B cell (primary cell): Measurements from ENCODE around the gene RAD51B. TPM values are rescaled to one million over a fixed set of nuclear protein-coding genes. Genes with fewer than 3 reads are reported as not detected.

Source experiments
- ATAC-seq: fragments of 200-7000 bp; cut with Tn5 transposase; one replicate; pipeline ENCODE4 v1.10.0; 2021; ENCODE audit warnings: low read depth, mild to moderate bottlenecking, moderate number of reproducible peaks, moderate library complexity
- CTCF ChIA-PET: fragments of 350-600 bp; sonication (Branson Sonifier 250); formaldehyde crosslinking; loops from one replicate; lab custom pipeline; 2021; ENCODE audit warnings: antibody characterized with exemption, inconsistent platforms; lab: Charles Lee
- POLR2A ChIA-PET: fragments of 350-600 bp; sonication (Branson Sonifier 250); formaldehyde crosslinking; loops from one replicate; lab custom pipeline; 2021; ENCODE audit warnings: antibody characterized with exemption; lab: Charles Lee
- DNase-seq: peaks from one replicate; pipeline ENCODE4 v3.0.0; 2013
- H2AFZ ChIP-seq: 2 replicates; pipeline ENCODE4 v1.6.1; 2012; ENCODE audit warnings: mild to moderate bottlenecking, low read depth, low read length; ENCODE audit not compliant: insufficient read depth, poor library complexity, severe bottlenecking
- H3K27ac ChIP-seq, 2 donors: 1 replicate in 1 of 2; 2 replicates in 1 of 2; pipeline ENCODE4 v1.5.1; 2012 to 2013; ENCODE audit warnings: low read length in 2 of 2, mild to moderate bottlenecking in 2 of 2, moderate library complexity in 1 of 2
- H3K27me3 ChIP-seq, 4 experiments: fragments of 200-600 bp in 1 of 4; sonication (generic) in 1 of 4; replicated peaks in 1 of 4; 1 replicate in 2 of 4; 2 replicates in 2 of 4; pipeline versions ENCODE4 v1.6.1 to v1.7.0; 2013 to 2016; ENCODE audit warnings: low read length in 3 of 4, mild to moderate bottlenecking in 2 of 4, mixed read lengths in 1 of 4, moderate library complexity in 1 of 4; ENCODE audit not compliant: insufficient read depth in 4 of 4, control insufficient read depth in 3 of 4; ENCODE audit errors: control extremely low read depth in 1 of 4
- H3K36me3 ChIP-seq, 2 experiments: replicated peaks in 1 of 2; 1 replicate in 1 of 2; 2 replicates in 1 of 2; pipeline versions ENCODE4 v1.6.1 to v1.7.1; 2013; ENCODE audit warnings: low read length in 1 of 2; ENCODE audit not compliant: insufficient read depth in 2 of 2, control insufficient read depth in 1 of 2; ENCODE audit errors: control extremely low read depth in 1 of 2, extremely low read depth in 1 of 2
- H3K4me1 ChIP-seq, 2 donors: fragments of 200-600 bp in 1 of 2; sonication (generic) in 1 of 2; 1 replicate in 1 of 2; 2 replicates in 1 of 2; pipeline versions ENCODE4 v1.5.1 to v1.6.1; 2013 to 2017; ENCODE audit warnings: low read length in 2 of 2; ENCODE audit not compliant: control insufficient read depth in 2 of 2, insufficient read depth in 2 of 2
- H3K4me2 ChIP-seq: replicated peaks from 2 replicates; pipeline ENCODE3; 2012; ENCODE audit warnings: mild to moderate bottlenecking, low read depth, low read length; ENCODE audit not compliant: poor library complexity, severe bottlenecking
- H3K4me3 ChIP-seq, 5 experiments: fragments of 200-600 bp in 1 of 5; sonication (generic) in 1 of 5; 1 replicate in 3 of 5; 2 replicates in 2 of 5; pipeline versions ENCODE4 v1.5.1 to v1.7.0; 2011 to 2016; ENCODE audit warnings: low read length in 4 of 5, mild to moderate bottlenecking in 4 of 5, low read depth in 2 of 5, control low read depth in 1 of 5, moderate library complexity in 1 of 5; ENCODE audit not compliant: insufficient read depth in 1 of 5; ENCODE audit errors: control extremely low read depth in 1 of 5, extremely low read depth in 1 of 5
- H3K79me2 ChIP-seq: fragments of 200-600 bp; sonication (generic); one replicate; pipeline ENCODE4 v1.6.0; 2016; ENCODE audit warnings: low read length; ENCODE audit not compliant: control insufficient read depth, insufficient read depth
- H3K9ac ChIP-seq: fragments of 200-600 bp; sonication (generic); 2 replicates; pipeline ENCODE4 v1.6.1; 2017; ENCODE audit warnings: mild to moderate bottlenecking, low read length, moderate library complexity
- H3K9me3 ChIP-seq, 3 donors: one replicate each; pipeline versions ENCODE4 v1.6.1 to v1.7.1; 2013; ENCODE audit warnings: low read length in 2 of 3; ENCODE audit not compliant: control insufficient read depth in 2 of 3, insufficient read depth in 1 of 3; ENCODE audit errors: control extremely low read depth in 1 of 3
- H4K20me1 ChIP-seq: 2 replicates; pipeline ENCODE4 v1.6.0; 2012; ENCODE audit warnings: mild to moderate bottlenecking, low read length; ENCODE audit not compliant: insufficient read depth, control insufficient read depth, poor library complexity, severe bottlenecking
- H3K27ac Mint-ChIP-seq: one replicate; pipeline ENCODE4 v1.8.0; 2021; ENCODE audit warnings: mixed read lengths
- H3K27me3 Mint-ChIP-seq: one replicate; pipeline ENCODE4 v1.8.0; 2021; ENCODE audit warnings: mixed read lengths
- H3K4me1 Mint-ChIP-seq: one replicate; pipeline ENCODE4 v1.8.0; 2021; ENCODE audit warnings: mixed read lengths
- H3K4me3 Mint-ChIP-seq: one replicate; pipeline ENCODE4 v1.8.0; 2021; ENCODE audit warnings: mixed read lengths
- H3K9me3 Mint-ChIP-seq: one replicate; pipeline ENCODE4 v1.8.0; 2022; ENCODE audit warnings: mixed read lengths; ENCODE audit not compliant: insufficient read depth
- CTCF ChIP-seq: fragments of 200-600 bp; IDR thresholded peaks from one replicate; pipeline ENCODE4 v1.8.0; 2022; ENCODE audit warnings: antibody characterized with exemption, mild to moderate bottlenecking
- EZH2 ChIP-seq: IDR thresholded peaks from 2 replicates; pipeline ENCODE4 v1.6.1; 2012; ENCODE audit warnings: borderline replicate concordance, low read depth, mild to moderate bottlenecking, moderate library complexity, low read length; ENCODE audit not compliant: insufficient read depth, poor library complexity, severe bottlenecking
- WGBS: methylation state at CpG from one replicate; pipeline ENCODE4 v1.1.5; 2013; ENCODE audit warnings: missing lambda C conversion rate; ENCODE audit not compliant: insufficient coverage; 5-methylcytosine and 5-hydroxymethylcytosine counted together
- intact Hi-C: fragments of 100-400 bp; cut with micrococcal nuclease; formaldehyde crosslinking; loops from one replicate; pipeline ENCODE4 v1.10.0; 2022
- polyA plus RNA-seq: library from polyadenylated mRNA; depleted of rRNA; stranded (reverse); fragments of >200 nt; gene quantifications from 2 replicates; pipeline ENCODE4 v1.2.3, GENCODE V29; 2012
- total RNA-seq, 2 donors: library from RNA; stranded (reverse); fragments of 120-200 nt in 1 of 2; gene quantifications; 1 replicate in 1 of 2; 2 replicates in 1 of 2; pipeline versions ENCODE4 v1.2.3 to v1.2.4, GENCODE V29; 2013 to 2022

Gene RAD51B
- total and polyA plus RNA-seq, 2 donors (not counting 1 experiment from before 2014, with no cell fraction given) = 6.5 to 60.6 TPM

GRCh38 chr14:67857778-67858350 lies 38.3 kb downstream of the RAD51B start:
- H3K27me3 Mint-ChIP-seq = no peaks in the 10 kb centered on the region
- TF ChIP-seq CTCF (no peak), EZH2 (no peak)
- no peaks in the 10 kb centered on the region for H3K27me3 ChIP-seq
- 97% methylated on average over 20 of the region's 20 CpGs for WGBS
- H3K79me2 ChIP-seq = no peaks in the 10 kb centered on the region
- H3K4me1 Mint-ChIP-seq = peaks cover 11% of the 10 kb centered on the region
- no peak overlapping the region for H2AFZ ChIP-seq
- no peak overlapping the region for H3K4me3 ChIP-seq
- no peaks in the 10 kb centered on the region for H3K9me3 Mint-ChIP-seq
- CTCF ChIA-PET = interaction anchor here (0.9 kb wide), 1 partner anchor 9 kb away, joined by 3 read pairs; no protein-coding TSS in a partner anchor
- no peak for DNase-seq
- no peak overlapping the region for H3K27ac ChIP-seq
- intact Hi-C loops = no loop called here
- H3K4me2 ChIP-seq = no peak overlapping the region
- H4K20me1 ChIP-seq = no peaks in the 10 kb centered on the region
- H3K27ac Mint-ChIP-seq = no peak overlapping the region
- ATAC-seq = no peak
- H3K4me3 Mint-ChIP-seq = no peak overlapping the region
- H3K9ac ChIP-seq = no peak overlapping the region
- POLR2A ChIA-PET = no interaction called here
- H3K4me1 ChIP-seq = peaks cover 5 to 8% of the 10 kb centered on the region in 2 donors
- H3K9me3 ChIP-seq = no peaks in the 10 kb centered on the region
- peaks cover 0 to 2% of the 10 kb centered on the region in 2 experiments for H3K36me3 ChIP-seq

DNA sequence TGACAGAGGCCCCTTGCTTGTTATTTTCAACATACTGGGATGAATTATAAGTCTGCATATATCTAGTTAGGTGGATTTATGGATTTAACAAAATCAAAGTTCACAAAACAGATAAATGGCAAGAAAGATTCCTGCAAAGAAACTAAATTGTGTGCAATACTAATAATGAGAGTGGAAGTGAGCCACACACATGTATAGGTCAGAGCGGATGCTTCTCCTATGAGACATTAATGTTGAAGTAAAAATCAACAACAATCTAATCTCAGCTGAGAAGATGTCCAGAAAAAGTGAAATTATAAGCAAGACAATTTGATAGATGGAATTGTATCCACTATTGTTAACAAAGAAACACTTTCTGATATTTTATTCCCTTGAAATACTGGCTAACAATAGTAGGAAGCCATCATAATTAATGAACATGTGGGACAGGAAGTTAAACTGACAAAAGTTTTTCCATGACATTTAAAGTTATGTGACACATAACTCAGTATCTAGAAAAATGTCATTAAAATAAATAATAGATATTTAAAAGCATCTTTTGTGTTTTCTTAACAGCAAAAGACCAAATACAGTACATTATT lies 39.7 kb downstream of the RAD51B start:
- TF ChIP-seq CTCF = no peak
- TF ChIP-seq EZH2 = no peak
- H3K4me1 ChIP-seq = no peaks in the 10 kb centered on the region
- H4K20me1 ChIP-seq = no peaks in the 10 kb centered on the region
- WGBS = no CpG with 5 or more reads among the region's 1 CpG
- Mint-ChIP-seq H3K4me3 (no peak overlapping the region), H3K27me3 (no peaks in the 10 kb centered on the region), H3K4me1 (no peaks in the 10 kb centered on the region), H3K9me3 (no peaks in the 10 kb centered on the region), H3K27ac (no peak overlapping the region)
- H3K4me2 ChIP-seq = no peak overlapping the region
- no peaks in the 10 kb centered on the region for H3K9me3 ChIP-seq
- H3K27ac ChIP-seq = no peak overlapping the region
- intact Hi-C loops = no loop called here
- ATAC-seq (no peak), DNase-seq (no peak)
- ChIA-PET CTCF (no interaction called here), POLR2A (no interaction called here)
- no peak overlapping the region for H3K9ac ChIP-seq
- no peaks in the 10 kb centered on the region for H3K79me2 ChIP-seq
- no peaks in the 10 kb centered on the region for H3K27me3 ChIP-seq
- H2AFZ ChIP-seq = no peak overlapping the region
- H3K4me3 ChIP-seq = no peak overlapping the region
- peaks cover 0 to 2% of the 10 kb centered on the region in 2 experiments for H3K36me3 ChIP-seq
